NCI-H2227 (cell line): ENCODE data around the gene MXD1.

Experiments
- DNase-seq: peaks from one replicate; lab custom pipeline; 2025; ENCODE audit not compliant: unreplicated experiment; lab: John Stamatoyannopoulos, UW

The MXD1 gene

DNA sequence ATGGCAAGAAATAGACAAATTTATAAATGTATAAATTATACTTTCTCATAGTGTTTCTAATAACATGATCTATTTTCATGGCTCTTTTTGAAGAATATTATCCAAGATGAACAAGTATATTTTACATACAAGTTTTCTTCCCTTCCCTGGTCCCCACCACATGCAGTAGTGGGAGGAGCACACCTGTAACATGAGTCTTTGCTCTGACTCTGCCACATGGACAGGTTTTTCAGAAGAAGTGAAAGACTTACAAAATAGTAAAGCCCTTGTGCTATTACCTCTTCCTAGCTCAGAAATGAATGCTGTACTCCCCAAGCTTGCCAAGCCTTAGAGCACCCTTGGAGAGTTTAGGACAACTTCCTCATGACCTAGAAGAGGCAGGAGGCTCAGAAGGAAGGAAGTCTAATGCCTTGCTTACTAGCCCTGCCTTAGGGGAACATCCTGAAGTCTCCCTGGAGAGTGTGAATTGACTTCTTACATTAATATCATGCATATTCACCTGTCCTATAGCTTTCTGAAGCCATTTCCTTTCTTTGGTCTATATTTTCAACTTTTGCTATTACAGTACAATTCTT is 18.4 kb downstream of the MXD1 start:
- DNase-seq, result no peak

GRCh38 chr2:69933839-69934613 is 19.1 kb downstream of the MXD1 start:
- no peak for DNase-seq

DNA sequence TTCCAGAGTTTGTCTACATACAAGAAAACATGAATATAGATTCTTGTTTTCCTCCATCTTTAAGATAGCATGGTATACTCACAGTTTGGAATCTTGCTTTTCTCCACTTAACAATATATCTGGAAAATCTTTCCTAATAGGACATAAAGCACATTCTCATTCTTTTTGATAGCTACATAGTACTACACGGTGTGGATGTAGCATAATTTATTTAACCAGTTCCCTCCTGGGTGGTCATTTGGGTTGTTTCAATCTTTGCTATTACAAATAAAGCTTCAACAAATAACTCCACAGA is 19.7 kb downstream of the MXD1 start:
- no peak for DNase-seq

GRCh38 chr2:69935011-69935410 is 20.1 kb downstream of the MXD1 start:
- no peak for DNase-seq

DNA sequence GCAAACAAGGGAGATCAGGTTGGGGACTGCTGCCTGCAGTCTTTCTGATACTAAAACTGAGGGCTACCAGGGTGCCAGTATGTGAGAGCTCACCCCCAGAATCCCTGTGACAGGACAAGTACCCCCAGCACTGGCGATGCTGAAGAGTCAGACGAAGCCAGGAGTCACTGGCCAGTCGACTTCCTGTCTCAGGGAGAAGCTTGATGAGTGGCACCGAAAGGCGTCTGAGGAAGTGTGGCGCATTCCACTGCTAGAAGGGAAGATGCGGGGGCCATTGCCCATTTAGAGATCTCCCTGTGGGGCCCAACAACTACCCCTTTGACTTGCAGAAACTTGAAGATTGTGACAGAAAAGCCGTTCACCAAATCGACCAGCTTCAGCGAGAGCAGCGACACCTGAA is 22.0 kb downstream of the MXD1 start:
- DNase-seq, result no peak

- no peak for DNase-seq
Measured at GRCh38 chr2:69937968-69938367, 23.1 kb downstream of the MXD1 start.

DNA sequence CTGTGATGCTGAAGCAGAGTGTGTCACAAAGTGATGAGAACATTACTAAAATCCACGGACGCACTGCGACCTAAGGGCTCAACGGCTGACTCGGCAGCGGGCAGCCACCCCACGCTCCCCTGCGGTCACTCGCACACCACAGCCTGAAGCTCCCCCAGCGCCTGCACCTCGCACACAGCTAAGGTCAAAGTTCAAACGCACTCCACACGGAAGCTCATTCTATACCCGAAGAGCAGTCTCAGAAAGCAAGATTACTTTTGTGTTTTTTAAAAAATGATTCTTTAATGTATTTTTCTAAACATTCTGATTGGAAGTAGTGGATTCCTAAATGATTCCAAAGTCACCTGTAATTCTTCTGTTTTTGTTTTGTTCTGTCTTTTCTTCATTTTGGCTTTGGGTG is 24.8 kb downstream of the MXD1 start:
- DNase-seq, result no peak

- DNase-seq, result no peak
Measured at GRCh38 chr2:69940691-69941090, 25.8 kb downstream of the MXD1 start.

DNA sequence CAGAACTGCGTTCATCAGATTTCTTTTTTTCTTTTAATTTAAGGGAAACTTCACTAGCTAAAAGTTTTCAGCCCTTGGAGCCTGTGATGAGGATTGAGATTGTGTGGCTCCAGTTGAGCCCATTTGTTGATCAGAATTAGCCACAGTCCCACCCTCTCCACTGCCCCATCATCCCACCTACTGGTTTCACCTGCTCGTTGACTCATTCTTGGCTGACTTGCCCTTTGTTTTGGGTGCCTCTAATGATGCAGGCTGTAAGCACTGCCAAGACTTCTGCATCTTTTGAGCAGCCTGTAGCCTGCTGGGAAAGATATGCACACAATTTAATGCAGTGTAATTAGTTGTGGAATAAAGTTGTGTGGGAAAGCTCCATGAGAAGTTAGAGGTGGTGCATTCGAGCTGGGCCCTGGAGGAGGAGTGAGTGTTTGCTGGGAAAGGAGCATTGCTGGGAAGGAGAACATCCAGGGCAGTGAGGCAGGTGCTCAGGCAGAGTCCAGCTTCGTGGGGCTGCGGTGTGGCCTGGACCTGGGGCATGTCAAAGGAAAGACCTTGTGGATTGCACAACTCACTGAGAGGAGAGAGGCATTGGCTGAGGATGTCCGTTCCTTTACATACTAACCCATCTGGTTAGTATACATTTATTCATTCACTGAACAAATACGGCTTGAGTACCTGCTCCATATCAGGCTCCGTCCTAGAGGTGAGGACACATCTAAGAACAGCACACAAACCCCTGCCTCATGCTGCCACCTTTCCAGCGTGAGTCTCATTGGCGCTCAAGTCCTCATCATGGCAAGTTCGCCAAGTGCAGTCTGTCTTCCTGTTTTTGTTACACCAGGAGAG is 28.3 kb downstream of the MXD1 start:
- no peak for DNase-seq

DNA sequence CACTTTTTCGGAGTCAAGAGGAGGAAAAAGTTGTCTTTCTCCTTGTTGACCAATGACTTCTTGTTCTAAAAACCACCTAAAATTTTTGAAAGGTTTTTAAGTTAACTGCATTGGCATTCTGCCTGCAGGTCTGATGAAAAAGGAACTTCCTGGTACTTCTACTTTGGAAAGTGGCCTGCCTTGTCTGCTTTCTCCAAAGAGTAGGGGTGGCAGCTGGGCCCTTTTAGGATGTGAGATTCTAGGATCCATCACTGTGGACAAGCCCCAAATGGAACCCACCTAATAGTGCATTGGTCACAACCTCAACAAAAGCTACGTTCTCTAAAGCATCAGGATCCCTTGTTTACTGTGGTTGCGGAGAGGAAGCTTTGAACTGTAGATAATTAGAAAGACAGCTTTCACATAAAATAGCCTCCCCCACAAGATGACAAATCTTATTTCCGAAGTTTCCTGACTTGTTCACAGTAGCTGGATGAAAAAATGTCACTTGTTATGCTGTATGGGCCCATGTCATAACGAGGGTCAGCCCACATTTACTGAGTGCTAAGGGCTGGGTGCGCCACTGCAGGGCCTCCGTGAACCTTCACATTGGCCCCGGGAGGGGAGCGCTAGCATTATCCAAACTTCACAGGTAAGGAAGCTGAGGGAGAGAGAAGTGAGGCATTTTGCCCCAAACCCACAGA is 29.1 kb downstream of the MXD1 start:
- DNase-seq, result no peak

DNA sequence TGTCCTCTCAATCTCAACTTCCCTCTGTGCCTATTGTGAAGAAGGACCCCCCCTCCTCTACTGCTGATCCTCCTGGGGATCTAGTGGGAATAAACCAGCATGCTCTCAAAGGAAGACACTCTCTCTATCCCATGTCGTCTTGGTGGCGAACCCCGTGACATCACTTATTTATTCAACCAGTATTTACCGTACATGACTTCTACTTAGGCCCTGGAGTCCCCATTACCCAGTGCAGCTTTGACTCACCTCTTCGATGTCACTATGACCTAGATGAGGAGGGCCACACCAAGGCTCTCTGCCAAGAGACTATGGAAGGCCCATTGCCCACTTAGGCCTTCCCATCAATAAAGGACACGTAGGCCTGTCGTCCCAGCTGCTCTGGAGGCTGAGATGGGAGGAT is 29.8 kb downstream of the MXD1 start:
- DNase-seq, result no peak

DNA sequence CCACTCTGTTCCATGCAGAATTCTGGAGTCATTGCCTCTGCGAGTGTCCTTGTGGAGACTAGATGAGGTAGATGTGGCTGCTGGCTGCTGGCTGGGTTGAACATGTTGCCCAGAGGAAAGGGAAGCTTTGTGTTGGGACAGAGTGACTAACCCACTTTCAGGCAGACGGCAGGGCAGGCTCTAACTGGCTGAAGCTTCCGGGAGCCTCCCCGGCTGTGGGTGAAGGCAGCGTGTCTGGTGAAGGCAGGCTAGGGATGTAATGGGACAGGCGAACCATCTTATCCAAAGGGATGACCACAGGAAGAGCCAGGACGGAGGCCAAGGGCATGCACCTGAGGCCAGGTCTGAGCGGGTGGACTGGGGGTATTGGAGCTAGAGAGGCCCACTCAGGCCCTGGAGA is 30.5 kb downstream of the MXD1 start:
- no peak for DNase-seq

DNA sequence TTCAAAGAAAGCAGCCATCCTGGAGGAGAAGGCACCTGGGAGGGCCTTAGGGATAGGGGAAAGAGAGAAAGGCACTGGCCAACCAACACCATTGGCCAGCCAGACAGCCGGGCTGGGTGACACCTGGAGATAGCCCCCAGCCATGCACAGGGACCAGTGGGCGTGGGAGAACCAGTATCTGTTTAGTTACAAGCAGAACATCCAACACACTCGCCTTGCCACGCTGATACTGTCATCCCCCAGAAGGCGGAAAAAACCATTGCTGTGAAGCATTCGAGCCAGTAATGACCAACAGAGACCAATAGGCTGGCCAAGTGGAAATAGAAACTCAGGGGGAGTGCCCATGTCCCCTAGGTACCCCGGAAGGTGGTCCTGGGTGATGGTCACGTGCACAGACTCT is 31.0 kb downstream of the MXD1 start:
- DNase-seq, result no peak

- DNase-seq, result no peak
Measured at GRCh38 chr2:69946351-69947324, 31.7 kb downstream of the MXD1 start.

- no peak for DNase-seq
Measured at GRCh38 chr2:69947325-69947931, 32.5 kb downstream of the MXD1 start.

GRCh38 chr2:69948032-69948962 is 33.4 kb downstream of the MXD1 start:
- no peak for DNase-seq

DNA sequence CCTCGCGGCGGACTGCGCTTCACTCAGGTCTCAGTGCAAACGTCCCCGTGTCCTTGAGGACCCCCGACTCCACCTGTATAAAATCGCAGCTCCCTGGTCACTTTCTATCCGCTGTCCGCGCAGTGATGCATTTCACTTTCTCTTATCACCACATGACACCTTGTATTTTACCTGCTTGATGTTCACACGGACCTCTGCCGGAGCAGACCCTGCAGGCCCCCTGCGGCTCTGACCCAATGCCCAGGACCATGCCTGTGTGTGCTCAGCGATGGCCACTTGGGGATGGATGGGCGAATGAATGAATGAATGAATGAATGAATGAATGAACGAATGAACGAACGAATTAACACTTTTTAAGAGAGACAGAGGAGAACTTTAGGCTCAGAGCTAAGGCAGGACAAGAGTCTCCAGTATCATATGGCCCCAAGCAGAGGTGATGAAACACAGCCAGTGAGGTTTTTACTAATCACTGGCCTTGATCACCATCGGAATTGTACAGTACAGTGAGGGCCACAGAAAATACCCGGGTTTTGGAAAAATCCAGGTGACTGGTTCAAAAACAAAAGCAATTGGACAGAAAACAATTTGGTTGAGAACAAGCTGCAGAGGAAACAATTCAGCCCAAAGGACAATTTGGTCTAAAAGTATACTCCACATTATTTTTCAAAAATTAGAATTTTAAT is 34.2 kb downstream of the MXD1 start:
- DNase-seq, result no peak

DNA sequence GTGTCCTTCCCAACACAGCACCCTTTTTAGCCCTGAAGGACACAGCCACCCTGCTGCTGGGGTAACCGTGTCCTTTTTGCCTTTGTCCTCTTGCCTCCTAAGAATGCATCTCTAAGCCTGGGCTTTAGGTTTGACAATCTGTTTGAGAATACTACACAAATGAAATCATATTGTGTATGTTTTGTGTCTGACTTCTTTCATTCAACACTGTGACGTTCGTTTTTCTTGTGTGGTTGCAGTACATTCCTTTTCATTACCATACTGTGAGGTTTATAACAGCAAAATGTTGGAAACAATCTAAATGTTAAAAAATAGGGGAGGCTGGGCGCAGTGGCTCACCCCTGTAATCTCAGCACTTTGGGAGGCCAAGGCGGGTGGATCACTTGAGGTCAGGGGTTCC is 35.3 kb downstream of the MXD1 start:
- DNase-seq, result no peak
